Measurements from ENCODE around the gene UPF2.

UPF2 gene

GRCh38 chr10:11934262-11934661 lies 108.3 kb downstream of the UPF2 start:
- no peak overlapping the region for H3K4me3 ChIP-seq (ENCODE audit: low read depth, low read length)

GRCh38 chr10:11933577-11934223 lies 108.9 kb downstream of the UPF2 start:
- TF ChIP-seq, protein P1, sequence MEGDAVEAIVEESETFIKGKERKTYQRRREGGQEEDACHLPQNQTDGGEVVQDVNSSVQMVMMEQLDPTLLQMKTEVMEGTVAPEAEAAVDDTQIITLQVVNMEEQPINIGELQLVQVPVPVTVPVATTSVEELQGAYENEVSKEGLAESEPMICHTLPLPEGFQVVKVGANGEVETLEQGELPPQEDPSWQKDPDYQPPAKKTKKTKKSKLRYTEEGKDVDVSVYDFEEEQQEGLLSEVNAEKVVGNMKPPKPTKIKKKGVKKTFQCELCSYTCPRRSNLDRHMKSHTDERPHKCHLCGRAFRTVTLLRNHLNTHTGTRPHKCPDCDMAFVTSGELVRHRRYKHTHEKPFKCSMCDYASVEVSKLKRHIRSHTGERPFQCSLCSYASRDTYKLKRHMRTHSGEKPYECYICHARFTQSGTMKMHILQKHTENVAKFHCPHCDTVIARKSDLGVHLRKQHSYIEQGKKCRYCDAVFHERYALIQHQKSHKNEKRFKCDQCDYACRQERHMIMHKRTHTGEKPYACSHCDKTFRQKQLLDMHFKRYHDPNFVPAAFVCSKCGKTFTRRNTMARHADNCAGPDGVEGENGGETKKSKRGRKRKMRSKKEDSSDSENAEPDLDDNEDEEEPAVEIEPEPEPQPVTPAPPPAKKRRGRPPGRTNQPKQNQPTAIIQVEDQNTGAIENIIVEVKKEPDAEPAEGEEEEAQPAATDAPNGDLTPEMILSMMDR (IDR thresholded peaks at IDR 0.05; ENCODE audit: borderline replicate concordance, insufficient read depth, low read depth, low read length), result no peak
- no peak overlapping the region for H3K4me3 ChIP-seq (ENCODE audit: low read depth, low read length)

More at GRCh38 chr10:11934262-11934661, 108.3 kb downstream of the UPF2 start:
- TF ChIP-seq, protein P1 (IDR thresholded peaks at IDR 0.05; ENCODE audit: borderline replicate concordance, insufficient read depth, low read depth, low read length), result no peak

DNA sequence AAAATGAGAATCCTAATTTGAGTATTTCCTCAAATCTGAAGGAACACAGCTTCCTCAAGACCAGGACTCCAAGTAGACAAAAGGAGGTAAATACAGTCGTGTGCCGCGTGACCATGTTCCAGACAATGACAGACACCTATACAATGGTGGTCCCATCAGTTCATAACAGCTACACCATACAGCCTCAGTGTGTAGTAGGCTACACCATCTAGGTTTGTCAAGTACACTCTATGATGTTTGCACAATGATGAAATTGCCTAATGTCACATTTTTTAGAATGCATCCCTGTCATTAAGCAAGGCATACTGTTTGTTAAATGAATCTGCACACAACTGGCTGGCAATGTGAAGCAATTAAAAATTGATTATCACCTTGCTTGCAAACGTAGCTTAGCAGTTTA lies 111.6 kb downstream of the UPF2 start:
- TF ChIP-seq, protein P1 (IDR thresholded peaks at IDR 0.05; ENCODE audit: borderline replicate concordance, insufficient read depth, low read depth, low read length), result no peak

DNA sequence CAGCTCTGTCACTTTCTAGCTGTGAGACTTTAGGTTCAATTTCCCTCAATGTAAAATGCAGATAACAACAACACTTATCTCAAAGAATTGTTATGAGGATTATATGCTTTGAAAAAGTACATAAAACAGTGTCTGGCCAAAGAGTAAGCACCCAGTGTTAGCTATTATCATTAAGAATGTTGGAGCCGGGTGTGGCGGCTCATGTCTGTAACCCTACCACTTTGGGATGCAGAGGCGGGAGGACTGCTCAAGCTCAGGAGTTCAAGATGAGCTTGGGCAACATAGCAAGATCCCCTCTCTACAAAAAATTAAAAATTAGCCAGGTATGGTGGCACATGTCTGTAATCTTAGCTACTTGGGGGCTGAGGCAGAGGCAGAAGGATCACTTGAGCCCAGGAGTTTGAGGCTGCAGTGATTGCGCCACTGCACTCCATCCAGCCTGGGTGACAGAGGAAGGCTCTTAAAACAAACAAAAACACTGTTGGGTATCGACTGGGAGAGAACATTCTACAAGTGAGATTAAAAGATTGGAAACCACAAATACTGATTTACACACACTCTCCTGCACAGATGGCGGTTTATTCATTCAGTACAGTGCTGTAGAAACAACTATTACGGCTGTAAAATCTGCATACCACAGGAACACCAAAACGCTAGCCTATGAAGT lies 112.2 kb downstream of the UPF2 start:
- H3K4me3 ChIP-seq (ENCODE audit: low read depth, low read length), result no peak overlapping the region
- TF ChIP-seq, protein P1 (IDR thresholded peaks at IDR 0.05; ENCODE audit: borderline replicate concordance, insufficient read depth, low read depth, low read length), result no peak

More for the DNA sequence above, 111.6 kb downstream of the UPF2 start:
- no peak overlapping the region for H3K4me3 ChIP-seq (ENCODE audit: low read depth, low read length)

- TF ChIP-seq, protein P1 (IDR thresholded peaks at IDR 0.05; ENCODE audit: borderline replicate concordance, insufficient read depth, low read depth, low read length), result no peak
- H3K4me3 ChIP-seq (ENCODE audit: low read depth, low read length), result no peak overlapping the region
Observed at GRCh38 chr10:11927746-11928145, 114.9 kb downstream of the UPF2 start.

DNA sequence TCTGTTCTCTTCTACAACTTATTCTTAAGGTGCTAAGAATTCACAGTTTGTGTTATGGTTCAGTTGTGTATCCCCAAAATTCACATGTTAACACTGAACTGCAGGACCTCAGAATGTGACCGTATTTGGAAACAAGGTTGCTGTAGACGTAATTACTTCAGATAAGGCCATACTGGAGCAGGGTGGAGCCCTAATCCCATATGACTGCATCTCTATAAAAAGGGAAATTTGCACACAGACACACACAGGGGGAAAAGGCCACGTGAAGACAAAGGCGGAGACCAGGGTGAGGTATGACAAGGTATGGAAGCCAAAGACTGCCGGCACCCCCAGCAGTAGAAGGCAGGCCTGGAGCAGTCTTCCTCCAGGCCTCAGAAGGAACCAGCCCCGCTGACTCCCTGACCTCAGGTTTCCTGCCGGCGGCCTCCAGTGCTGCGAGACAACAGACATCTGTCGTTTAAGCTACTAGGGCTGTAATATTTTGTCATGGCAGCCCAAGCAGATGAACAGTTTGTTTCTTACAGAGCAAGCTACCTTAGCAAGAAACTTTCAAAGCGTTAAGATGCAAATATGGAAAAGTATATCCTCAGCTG lies 120.7 kb downstream of the UPF2 start:
- no peak overlapping the region for H3K4me3 ChIP-seq (ENCODE audit: low read depth, low read length)
- TF ChIP-seq, protein P1 (IDR thresholded peaks at IDR 0.05; ENCODE audit: borderline replicate concordance, insufficient read depth, low read depth, low read length), result no peak
